Epithelial cell of proximal tubule (primary cell): Measurements from ENCODE around the gene UBR3. TPM values are rescaled to one million over a fixed set of nuclear protein-coding genes. Genes with fewer than 3 reads are reported as not detected.

Experiments used
- DNase-seq: peaks from one replicate; pipeline ENCODE4 v3.0.0-alpha.2; 2011; ENCODE audit warnings: low read depth
- H3K4me3 ChIP-seq: 2 replicates; pipeline ENCODE4 v1.5.1; 2011; ENCODE audit warnings: low read depth, mild to moderate bottlenecking, low read length
- total RNA-seq: library from RNA; depleted of rRNA; stranded (reverse); fragments of >200 nt; gene quantifications from 2 replicates; pipeline ENCODE4 v1.2.3, GENCODE V29; 2015
- TF ChIP-seq, protein P1 (sequence below): conservative IDR thresholded peaks from 2 replicates; pipeline ENCODE4 v1.5.1; 2012; ENCODE audit warnings: low read depth, mild to moderate bottlenecking, low read length

UBR3 gene
- total RNA-seq, 1 donor from 2014 or later: 10.7 TPM

DNA sequence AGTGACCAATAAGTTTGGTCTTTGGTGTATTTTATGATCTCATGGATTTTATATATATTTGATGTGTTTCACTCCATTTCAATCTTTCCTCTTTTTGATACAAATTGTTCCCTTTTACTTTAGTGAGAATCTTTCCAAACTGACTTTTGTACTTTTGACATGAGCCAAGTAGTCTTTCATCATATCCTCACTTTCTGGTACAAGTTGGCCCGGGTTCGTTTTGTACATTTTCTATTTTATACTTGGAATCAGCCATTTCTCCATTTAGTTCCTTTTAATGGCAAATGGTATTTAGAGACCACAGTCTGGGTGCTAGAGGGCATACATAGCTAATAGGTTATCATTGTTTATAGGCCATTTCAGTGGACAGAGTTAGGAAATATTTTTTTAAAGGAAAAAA lies 202.8 kb downstream of the UBR3 start:
- no peak for DNase-seq
- TF ChIP-seq, protein P1, sequence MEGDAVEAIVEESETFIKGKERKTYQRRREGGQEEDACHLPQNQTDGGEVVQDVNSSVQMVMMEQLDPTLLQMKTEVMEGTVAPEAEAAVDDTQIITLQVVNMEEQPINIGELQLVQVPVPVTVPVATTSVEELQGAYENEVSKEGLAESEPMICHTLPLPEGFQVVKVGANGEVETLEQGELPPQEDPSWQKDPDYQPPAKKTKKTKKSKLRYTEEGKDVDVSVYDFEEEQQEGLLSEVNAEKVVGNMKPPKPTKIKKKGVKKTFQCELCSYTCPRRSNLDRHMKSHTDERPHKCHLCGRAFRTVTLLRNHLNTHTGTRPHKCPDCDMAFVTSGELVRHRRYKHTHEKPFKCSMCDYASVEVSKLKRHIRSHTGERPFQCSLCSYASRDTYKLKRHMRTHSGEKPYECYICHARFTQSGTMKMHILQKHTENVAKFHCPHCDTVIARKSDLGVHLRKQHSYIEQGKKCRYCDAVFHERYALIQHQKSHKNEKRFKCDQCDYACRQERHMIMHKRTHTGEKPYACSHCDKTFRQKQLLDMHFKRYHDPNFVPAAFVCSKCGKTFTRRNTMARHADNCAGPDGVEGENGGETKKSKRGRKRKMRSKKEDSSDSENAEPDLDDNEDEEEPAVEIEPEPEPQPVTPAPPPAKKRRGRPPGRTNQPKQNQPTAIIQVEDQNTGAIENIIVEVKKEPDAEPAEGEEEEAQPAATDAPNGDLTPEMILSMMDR: no peak
- no peak overlapping the region for H3K4me3 ChIP-seq

DNA sequence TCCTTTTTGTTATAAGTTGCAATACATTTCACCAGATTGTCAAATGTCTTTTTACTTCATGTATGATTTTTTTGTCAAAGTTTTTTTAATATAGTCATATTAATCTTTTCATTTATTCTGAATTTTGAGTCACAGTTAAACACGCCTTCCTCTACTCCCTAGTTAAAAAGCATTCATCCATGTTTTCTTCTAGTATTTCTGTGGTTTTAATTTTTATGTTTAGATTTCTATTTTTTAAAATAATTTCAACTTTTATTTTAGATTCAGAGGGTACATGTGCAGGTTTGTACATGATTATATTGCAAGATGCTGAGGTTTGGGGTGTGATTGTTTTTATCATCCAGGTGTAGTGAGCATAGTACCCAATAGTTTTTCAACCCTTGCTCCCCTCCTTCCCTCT lies 204.0 kb downstream of the UBR3 start:
- no peak for DNase-seq
- TF ChIP-seq, protein P1: no peak
- no peak overlapping the region for H3K4me3 ChIP-seq

DNA sequence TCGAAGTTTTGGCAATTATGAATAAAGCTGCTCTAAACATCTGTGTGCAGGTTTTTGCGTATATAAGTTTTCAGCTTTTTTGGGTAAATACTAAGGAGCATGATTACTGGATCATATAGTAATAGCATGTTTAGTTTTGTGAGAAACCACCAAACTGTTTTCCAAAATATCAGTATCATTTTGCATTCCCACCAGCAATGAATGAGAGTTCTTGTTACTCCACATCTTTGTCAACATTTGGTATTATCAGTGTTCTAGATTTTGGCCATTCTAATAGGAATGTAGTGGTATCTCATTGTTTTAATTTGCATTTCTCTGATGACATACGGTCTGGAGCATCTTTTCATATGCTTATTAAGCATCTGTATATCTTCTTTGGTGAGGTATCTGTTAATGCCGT lies 207.3 kb downstream of the UBR3 start:
- DNase-seq: no peak
- TF ChIP-seq, protein P1: no peak
- H3K4me3 ChIP-seq: no peak overlapping the region

DNA sequence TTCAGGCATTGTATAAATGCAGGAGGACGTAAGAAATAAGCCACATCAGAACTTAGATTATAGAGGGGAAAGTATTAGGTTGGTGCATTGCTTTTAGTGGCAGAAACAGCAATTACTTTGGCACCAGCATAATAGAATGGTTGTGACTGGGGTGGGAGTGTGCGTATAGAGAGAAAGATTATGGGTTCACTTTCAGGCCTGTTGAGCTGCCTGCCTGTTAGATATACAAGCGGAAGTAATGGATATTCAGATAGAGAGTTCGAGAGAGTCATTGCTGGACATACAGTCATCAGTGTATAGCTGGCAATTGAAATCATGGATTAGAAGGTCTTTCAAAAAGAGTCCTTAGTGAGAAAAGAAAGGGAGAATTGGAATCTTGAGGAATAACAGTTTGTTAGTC lies 211.5 kb downstream of the UBR3 start:
- TF ChIP-seq, protein P1: no peak
- DNase-seq: no peak
- no peak overlapping the region for H3K4me3 ChIP-seq

DNA sequence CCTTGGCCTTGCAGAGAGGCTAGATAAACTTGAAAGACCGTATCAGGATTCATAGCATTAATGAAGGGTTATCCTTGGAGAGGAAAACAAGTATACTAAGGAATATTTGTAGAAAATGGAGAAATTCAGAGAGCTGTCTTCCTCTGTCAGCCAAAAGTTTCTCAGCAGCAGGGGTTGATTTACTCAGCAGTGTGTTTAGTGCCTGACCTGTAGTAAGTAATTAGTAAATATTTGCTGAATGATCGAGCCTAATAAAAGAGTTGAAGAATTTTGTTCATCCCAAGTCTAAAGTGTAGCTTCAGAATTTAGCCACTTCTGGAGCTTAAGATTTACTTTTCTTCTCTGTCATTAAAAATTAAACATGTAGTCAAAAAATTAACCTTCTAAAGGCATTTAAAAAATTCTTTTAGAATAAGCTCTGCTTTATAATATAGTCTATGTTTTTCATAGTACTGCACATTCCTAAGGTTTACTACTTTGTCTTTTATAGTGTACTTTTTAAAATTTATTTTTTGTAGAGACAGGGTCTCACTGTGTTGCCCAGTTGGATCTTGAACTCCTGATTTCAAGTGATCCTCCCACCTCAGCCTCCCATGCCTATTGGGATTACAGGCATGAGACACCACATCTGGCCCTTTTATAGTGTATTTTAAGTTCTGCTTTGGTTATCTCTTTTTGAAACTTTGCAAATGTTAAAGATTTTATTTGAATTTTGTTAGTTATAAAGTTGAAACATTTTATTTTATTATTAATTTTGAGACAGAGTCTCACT lies 212.3 kb downstream of the UBR3 start:
- no peak overlapping the region for H3K4me3 ChIP-seq
- DNase-seq: no peak
- TF ChIP-seq, protein P1: no peak

DNA sequence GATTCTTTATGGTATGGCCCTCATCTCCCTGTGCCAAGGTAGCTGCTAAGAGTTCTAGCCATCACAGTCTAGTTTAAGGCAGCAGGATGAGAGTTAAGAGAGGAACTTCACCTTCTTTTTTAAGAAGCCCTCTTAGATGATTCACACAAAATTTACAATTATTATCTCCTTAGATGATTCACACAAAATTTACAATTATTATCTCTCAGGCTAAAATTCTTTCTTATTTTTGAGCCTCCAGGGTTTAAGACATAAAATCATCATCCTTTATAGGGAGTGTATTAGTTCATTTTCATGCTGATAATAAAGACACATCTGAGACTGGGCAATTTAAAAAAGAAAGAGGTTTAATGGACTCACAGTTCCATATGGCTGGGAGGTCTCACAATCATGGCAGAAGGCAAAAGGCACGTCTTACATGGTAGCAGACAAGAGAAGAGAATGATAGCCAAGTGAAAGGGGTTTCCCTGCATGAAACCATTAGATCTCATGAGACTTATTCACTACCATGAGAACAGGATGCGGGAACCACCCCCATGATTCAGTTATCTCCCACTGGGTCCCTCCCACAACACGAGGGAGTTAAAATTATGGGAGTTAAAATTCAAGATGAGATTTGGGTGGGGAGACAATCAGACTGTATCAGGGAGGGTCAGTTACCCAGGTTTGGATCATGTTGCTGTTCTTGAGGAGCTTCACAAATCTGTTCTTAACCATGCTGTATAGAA lies 217.7 kb downstream of the UBR3 start:
- TF ChIP-seq, protein P1: no peak
- no peak for DNase-seq
- no peak overlapping the region for H3K4me3 ChIP-seq
